GM19452 (cell line): ENCODE measurements around the gene CIROP.

Source experiments
- ATAC-seq: cut with Tn5 transposase; IDR thresholded peaks from one replicate; pipeline ENCODE4 v1.9.1; 2021; ENCODE audit not compliant: unreplicated experiment

The CIROP gene

DNA sequence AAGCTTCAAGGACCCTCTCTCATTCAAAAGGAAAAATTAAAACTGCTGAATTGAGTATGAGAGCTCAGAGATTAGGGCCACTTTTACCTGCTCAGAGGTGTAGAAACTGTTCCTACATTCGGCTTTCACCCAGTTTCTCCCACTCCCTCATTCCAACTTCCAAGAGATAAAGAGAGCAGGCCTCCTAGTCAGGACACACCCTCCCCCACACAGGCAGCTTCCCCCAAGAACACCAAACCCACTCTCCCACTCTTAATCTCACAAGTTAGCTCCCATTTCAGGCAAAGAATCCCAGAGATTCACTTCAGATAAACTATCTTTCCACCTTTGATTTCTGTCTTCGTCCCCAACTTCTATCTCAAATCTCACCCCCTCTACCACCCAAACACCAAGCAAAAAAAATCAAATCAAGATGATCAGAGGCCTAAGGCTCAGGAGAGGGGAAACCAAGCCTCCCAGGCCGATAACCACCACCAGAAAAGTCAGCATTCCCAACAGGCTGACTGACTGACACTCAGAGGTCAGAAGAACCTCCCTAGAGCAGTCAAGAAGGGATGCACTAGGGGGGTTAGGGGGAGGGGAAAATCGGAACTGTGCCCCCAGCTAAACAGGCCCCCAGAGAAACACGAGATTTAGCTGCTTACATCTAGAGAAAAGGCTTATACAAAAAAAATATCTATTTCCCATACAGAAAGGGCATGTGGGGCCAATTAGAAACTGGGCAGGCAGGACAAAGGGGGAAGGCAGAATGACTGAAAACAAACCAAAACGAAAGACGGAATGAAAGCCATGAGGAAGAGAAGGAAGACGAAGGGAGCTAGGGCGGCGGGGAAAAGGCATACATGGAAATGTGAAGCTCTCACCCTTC, 34.3 kb downstream of the CIROP start:
- ATAC-seq = no peak

DNA sequence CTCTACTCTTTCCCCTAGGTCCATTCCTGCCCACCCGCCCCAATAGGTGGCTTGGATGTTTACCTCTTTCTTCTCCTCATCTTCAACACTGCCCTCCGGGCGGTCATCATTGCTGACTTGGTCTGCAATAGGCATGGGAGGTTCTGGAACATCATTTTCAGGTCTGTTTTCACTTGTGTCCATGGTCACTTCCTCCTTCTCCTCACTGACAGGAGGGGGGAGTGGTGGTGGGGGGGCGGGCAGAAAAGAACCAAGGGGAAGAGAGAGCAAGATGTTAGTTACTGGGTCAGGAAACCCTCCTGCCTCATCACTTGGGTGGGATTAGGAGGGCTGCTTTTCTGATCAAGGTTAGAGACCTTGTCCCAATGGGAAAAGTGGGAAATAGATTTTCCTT, 35.4 kb downstream of the CIROP start:
- ATAC-seq = no peak

DNA sequence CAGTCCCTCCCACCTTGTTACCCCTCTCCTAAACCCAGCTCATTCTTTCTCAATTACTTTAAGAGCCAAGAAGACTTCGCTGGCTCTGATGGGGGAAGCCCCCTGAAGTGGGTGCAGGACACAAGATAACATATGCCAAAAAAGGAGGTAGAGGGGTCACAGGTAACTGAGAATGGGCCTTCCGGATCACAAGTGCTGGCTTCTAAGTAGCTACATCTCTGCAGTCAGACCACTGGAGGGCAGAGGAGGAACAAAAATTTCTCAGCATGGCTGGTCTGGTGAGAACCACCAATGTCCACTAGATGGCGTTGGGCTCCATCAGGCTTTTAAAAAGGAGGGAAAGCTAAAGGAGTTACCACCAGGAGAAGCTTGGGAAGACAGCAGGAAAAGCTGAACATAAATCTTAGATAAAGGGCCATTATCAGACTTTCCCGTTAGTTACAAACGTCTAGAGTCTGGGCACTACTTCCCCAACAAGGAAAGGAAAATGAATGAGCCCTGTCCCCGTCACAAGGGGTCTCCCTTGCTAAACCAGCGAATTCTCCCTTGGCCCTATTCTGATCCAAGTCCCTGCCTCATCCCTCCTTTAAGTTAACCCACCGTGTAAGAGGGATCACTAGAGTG, 35.9 kb downstream of the CIROP start:
- peak; percentile 55 for ATAC-seq

DNA sequence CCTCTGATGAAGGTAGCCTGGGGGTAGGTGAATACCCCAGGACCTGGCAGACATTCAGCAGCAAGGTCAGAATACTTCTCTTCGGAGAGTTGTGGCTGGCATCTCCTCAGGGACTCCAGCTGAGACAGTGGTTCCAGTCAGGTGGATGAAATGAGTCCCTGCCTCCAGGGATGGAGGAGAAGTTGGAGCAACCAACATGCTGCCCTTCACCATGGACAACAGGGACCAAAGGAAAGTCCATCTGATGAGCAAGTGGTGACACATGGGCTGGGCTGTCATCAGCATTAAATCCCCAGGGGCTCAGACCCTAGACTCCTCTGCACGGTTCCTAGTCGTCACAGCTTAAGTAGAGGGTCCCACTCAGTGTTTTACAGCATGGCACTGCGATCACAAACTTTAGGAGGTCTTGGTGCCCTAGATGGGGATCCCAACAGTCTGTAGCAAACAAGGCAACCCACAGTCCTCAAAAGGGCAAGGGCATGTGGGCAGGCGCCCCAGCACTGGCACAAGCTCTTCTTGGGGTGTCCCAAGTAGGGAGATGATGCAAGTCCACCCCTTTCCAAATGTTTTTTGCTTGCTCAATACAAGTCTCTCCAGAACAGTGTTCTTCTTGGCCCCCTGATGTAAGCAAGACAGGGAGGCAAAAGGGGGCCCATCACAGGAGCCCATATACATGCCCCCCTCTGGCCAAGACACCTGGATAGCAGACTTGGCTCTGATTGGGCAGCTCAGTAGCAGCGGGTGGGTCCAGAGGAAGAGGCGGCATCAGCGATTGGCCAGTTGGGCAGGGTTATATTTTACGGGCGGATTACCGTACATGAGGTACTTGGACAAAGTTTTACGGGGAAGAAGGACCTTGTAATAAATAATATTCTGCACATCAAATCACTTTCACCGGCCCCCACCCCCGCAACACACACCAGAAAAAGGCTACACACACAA, 36.7 kb downstream of the CIROP start:
- ATAC-seq = no peak

DNA sequence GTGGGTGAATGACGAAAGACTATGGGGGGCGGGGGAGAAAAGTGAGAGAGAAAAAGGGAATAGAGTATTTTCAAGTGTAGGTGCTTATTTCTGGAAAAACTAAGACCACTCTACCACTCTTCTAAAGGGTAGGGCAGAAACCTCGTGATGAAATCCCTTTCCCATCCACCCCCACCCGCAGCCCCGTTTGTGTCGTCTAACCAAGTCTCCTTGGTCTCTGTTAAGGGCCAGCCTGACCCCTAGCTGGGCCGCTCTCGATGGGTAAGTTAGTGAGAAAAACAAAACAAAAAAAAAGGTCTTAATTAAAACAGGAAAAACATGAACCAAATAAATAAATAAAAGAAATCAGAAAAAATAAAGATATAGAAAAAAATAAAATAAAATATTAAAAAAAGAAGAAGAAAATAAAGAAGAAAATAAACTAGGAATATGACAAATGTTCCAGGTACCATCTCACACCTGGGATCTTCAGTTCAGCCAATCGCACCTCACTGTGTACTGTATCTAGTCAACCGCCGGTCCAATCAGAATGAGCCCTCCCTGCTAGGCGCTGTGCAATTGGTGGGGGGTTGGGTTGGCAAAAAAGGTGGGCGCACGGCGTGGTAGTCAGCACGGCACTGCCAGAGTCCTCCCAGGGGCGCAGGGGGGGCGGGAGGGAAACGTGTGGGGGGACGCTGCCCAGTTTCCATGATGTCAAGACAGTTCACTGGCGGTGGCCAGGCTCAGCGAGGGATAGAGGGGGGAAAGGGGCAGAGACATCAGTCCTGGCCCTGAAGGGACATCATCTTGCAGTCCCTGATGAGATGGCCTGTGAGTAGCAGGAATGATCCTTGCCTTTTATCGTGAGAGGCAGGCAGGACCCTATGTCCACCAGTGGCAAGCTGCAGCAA, 37.7 kb downstream of the CIROP start:
- no peak for ATAC-seq

DNA sequence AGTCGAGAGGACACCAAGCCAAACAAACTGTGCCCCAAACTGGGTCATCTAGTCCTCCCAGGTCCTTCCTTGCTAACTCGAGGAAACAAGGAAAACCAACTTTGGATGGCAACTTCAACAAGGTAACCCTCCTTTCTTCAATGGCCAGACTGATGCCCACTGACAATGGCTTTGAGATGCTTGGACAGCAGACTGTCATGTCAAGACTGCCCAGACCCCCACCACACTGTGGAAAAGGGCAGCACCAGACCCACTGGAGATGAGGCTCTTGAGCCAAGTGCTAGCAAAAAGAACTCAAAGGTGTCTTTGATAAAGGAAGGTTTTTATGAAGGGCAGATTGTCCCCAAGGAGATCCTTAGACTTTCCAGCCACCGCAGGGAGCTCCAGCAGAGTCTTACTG, 38.4 kb downstream of the CIROP start:
- no peak for ATAC-seq

DNA sequence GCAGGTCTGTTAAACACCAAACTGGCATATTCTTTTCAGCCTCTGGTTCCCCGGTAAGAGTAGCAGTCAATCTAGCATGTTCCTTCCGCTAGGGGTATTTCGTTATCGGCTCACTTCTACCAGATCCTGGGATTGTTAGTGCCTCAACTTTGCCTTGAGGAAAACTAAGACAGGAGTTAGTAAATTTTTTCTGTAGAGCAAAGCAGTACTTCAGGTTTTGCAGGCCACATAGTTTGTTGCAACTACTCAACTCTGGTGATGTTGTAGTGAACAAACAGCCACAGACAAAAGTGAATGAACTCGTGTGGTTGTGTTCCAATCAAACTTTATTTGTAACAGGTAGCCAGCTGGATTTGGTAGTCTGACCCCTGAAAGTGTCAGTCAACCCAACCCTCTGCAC, 41.2 kb downstream of the CIROP start:
- no peak for ATAC-seq

DNA sequence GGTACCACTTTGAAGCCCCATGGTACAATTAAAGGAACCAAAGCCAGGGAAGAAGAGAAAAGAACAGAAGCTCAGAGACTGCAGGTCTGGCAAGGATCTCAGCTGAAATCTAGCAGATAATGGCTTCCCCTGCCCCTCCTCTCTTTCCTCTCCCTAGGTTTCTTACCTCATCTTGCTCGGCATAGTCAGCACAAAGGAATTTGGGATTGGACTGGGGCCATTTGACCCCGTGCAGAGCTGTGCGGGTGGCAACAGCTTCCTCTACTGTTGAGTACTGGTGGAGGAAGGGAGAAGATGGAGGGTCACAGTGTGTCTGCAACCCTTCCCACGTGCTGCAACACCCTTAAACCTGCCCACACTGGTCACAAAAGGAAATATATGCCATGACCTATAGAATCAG, 42.8 kb downstream of the CIROP start:
- ATAC-seq = no peak

DNA sequence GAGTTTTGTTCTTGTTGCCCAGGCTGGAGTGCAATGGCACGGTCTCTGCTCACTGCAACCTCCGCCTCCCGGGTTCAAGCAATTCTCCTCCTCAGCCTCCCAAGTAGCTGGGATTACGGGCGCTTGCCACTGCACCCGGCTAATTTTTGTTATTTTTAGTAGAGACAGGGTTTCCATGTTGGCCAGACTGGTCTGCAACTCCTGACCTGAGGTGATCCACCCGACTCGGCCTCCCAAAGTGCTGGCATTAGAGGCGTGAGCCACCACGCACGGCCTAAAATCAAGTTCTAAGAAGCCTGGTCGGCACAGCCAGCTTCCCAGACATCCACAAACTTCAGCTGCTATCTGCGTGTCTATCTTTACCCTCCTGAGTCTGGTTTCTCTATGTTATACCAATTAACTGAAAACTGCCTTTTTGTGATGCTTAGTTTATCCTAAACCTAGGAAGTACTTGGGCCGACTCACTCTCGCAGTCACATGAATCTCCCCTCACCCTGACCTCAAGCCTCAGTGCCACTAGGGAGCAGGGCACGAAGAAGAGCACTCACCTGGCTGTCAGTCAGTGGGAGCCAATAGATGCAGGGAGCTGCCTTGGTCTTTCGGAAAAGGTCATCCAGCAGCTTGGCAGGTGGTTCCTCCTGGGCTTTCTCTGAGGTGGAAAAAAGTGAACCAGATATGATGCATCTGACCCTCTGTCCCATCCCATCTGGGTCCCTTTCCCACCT, 44.1 kb downstream of the CIROP start:
- no peak for ATAC-seq

DNA sequence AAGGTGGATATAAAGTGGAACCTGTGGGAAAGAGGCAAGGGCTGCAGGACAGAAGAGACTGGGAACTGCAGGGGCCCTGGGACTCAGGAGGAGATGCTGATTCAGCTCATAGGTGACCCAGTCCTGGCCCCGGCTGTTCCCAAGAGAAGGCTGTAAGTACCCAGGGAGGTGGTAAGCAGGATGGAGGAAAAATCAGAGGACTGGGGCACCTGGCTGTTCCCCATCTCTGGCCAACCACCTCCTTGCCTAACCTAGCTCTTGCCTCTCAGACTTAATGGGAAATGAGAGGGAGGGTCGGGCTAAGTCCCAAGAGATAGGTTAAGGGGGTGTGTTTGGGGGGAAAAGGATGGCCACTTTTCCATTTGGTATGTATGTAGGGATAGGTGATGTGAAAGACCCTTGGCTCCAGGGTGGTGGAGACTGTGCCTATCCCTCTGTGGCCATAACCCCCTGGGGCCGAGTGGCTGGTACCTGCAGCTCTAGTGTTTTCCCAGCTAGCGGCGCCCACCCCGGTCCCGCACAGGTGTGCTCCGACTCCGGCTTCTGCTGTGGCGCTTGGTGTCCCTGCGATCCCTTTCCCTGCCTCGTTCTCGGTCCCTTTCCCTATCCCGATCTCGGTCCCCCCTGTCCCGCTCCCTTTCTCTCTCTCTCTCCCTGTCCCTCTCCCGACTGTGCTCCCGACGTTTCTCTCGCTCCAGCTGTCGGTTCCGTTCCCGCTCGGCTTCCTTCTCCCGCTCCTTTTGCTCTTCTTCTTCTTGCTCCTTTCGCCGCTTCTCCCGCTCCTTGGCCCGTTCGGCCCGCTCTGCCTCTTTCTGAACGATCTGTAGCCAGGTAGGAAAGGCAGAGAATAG, 45.9 kb downstream of the CIROP start:
- ATAC-seq = no peak

DNA sequence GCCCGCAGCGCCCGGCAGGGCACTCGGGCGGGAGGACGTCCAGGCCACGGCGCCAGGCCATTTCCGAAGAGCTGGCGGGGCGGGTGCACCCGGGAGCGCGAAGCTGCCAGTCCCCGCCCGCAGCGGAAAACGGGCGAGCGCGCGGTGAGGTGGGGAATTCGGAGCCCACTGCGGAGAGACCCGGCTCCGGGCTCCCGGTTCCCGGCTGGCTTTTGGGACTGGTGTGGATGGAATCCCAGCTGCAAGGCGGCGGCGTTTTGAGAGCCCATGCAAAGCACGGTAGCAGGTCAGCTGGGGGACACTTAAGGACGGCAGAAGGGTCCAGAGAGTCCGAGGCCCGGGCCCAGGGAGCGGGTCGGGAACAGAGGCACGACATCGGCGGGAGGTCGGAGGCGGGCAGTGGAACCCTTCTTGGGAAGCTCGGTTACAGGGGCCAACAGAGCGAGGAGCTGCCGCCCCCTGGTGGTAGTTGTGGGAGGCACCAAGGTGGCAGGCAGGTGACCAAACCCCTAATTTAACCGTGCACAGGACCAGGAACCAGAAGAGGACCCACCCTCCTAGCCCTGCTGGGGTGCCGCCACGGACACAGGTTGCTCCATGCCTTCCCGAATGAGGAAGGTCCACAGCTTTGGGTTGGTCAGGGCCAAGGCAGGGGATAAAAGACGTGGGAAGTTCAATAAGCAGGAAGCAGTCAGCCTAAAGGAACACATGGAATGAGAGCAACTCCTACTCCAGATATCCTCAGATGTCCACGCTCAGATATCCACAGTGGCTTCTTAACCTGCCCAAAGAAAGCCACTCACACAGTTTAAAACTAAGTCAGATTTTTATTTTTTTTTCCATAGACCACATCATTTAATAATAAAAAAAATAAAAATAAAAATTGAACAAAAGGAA, 46.8 kb downstream of the CIROP start:
- ATAC-seq = peak; percentile 54

DNA sequence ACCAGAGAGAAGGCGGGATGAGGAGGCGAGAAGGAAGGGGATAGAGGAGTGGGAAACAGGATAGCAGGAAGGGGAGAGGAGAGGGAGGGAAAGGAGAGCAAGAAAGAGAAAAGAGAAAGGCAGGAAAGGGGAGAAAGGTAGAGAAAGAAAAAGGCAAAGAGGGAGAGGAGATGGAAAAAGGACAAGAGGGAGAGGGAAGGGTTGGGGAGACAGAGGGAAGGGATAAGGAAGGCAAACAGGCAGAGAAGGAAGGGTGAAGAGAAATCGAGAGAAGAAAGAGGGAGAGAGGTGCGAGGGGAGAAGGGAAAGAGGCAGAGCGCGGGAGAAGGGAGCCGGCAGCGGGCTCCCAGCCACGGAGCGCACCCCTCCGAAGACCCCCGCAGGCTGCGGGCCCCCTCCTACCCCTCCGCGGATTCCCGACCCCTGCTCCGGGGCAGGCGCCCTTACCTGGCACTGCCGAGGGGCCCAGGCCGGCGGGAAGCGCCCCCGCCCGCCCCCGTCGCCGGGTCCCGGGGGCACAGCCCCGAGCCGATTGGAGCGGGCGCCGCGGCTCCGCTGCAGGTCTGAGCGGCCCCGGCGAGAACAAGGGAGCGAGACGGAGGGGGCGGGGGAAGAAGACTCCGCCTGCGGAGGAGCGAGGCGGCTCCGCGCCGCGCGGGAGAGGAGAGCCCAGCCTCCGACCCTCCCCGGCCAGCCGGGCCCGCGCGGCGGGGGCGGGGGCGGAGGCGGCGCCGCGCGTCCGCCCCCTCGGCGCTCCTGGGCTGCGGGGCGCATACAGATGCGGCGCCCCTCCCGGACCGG, 47.6 kb downstream of the CIROP start, which contains the start of gene CDH24:
Gene CDH24, minus strand, starts transcription at position 565 of the 801 bp plus-strand sequence. CDS start 1,787 bp downstream, outside the sequence.
- ATAC-seq = peak; percentile 54

DNA sequence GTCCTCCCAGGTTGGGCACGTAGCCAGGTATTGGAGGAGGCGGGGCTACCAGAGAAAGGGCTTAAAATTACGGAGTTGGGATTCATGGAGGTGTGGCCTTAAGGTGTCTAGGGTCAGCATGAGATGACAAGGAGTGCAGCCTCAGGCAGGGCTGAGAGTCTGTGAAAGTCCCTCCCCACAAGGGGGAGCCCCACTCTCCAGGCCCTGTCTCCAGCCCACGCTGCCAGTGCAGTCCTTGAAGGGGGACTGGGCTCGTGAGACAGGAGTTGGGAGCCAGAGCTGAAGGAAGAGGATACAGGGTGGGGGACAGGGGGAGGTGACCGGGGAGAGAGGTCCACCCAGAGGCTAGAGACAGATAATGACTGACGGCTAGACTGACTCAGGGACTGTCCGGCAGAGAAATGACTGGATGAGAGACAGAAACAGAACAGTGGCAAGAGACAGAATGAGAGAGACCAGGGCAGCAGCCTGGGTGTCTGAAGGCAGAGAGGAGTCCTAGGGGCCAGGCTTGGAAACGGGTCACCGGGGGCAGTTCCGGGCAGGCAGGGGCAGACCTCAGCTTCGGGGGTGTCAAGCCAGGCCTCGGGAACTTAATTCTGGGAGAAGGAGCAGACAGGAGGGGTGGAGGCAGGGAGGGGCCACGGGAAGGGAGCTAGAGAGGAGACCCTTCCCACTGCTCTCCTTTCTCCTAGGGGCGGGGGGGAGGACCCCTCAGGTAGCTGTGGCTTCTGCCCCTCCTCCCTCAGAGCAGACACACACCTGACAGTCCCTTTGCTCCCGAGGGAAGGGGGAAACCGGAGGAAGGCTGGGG, 48.4 kb downstream of the CIROP start:
- no peak for ATAC-seq

DNA sequence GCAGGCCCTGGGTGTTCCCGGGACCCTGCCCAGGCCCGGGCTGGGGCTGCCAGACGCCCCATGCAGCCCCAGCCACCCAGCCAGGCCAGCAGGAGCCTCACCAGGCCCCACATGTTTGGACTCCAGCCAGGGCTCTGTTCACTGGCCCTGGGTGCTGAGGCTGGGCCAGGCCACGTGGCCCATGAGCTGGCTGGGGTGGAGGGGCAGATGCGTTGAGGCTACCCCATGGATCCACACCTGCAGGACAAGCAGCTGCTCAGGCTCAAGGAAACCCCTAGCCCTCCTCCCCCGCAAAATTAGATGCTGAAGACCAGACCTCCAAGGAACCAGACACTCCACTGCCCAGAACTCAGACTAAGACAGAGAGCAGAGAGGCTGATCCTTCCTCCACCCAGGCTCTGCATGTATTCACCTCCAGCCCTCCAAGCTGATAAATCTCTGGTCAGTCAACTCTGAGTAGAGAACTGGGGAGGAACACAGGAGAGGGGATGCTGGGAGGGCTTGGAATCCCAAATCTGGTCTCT, 49.1 kb downstream of the CIROP start:
- ATAC-seq = no peak

DNA sequence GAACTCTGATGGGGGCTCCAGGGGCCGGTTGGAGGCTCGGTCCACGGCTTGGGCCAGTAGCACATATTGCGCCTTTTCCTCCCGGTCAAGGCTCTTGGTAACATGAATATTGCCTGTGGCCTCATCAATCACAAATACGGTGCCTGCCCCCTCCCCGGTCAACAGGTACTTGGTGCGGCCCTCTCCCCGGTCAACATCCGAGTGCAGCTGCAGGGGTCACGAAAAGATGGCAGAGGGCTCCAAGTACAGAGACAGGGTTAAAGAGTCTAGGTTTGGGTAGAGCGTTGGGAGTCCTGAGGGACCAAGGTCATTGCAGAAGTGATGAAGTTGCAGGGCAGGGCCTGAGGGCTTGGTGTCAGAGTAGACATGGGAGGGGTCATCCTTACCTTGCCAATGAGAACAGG, 49.6 kb downstream of the CIROP start:
- no peak for ATAC-seq
